Activated CD8-positive, alpha-beta memory T cell treated with anti-CD3 and anti-CD28 coated beads for 1 hour (primary cell): ENCODE results near the gene RHOD.

Experiments
- DNase-seq, 2 donors: peaks; one replicate each; pipeline ENCODE4 v3.0.0-alpha.2; 2020; ENCODE audit warnings: low read depth in 1 of 2; ENCODE audit errors: extremely low read depth in 1 of 2

RHOD gene

GRCh38 chr11:67058506-67058905 is 1.9 kb downstream of the RHOD start:
- no peak for DNase-seq

GRCh38 chr11:67059671-67060070 is 3.0 kb downstream of the RHOD start:
- no peak for DNase-seq

- DNase-seq: no peak
These were observed 3.5 kb downstream of the RHOD start for GRCh38 chr11:67060111-67060522.

- DNase-seq: no peak
These were observed 6.1 kb downstream of the RHOD start for GRCh38 chr11:67062526-67063373.

GRCh38 chr11:67066333-67066709 is 9.7 kb downstream of the RHOD start:
- DNase-seq: no peak

- peak; percentile 14 to 56 for DNase-seq
These were observed 15.0 kb downstream of the RHOD start for GRCh38 chr11:67071420-67072284.

GRCh38 chr11:67072295-67072694 is 15.6 kb downstream of the RHOD start:
- no peak for DNase-seq

- no peak for DNase-seq
These were observed 17.3 kb downstream of the RHOD start for GRCh38 chr11:67073908-67074307.

- DNase-seq: no peak
These were observed 19.6 kb downstream of the RHOD start for GRCh38 chr11:67076202-67076601.

- no peak for DNase-seq
These were observed 22.5 kb downstream of the RHOD start for GRCh38 chr11:67079065-67079705.

GRCh38 chr11:67082071-67082791 is 25.6 kb downstream of the RHOD start:
- DNase-seq: no peak

GRCh38 chr11:67083786-67084366 is 27.2 kb downstream of the RHOD start:
- DNase-seq: no peak

GRCh38 chr11:67085617-67086016 is 29.0 kb downstream of the RHOD start:
- no peak for DNase-seq

GRCh38 chr11:67090717-67091116 is 34.1 kb downstream of the RHOD start:
- no peak for DNase-seq

GRCh38 chr11:67095214-67095507 is 38.5 kb downstream of the RHOD start:
- DNase-seq: no peak

GRCh38 chr11:67098799-67099429 is 42.3 kb downstream of the RHOD start:
- no peak for DNase-seq

GRCh38 chr11:67099831-67100324 is 43.2 kb downstream of the RHOD start:
- DNase-seq: no peak

GRCh38 chr11:67102664-67103063 is 46.0 kb downstream of the RHOD start:
- no peak for DNase-seq

- DNase-seq: no peak
These were observed 49.3 kb downstream of the RHOD start for GRCh38 chr11:67105964-67106363.

- DNase-seq: no peak
These were observed 54.6 kb downstream of the RHOD start for GRCh38 chr11:67111261-67111660.
